GM18520 (cell line): ENCODE data around the gene FGD3.
"Not testable (repeated sequence)": the region's sequence is repeated elsewhere in the genome, so short reads cannot be mapped to it uniquely, and the experiment has no call there.

ENCODE experiments used
- ATAC-seq: cut with Tn5 transposase; IDR thresholded peaks from one replicate; pipeline ENCODE4 v1.9.1; 2021; ENCODE audit not compliant: unreplicated experiment

FGD3 gene

GRCh38 chr9:92947268-92948037 is at the start of gene FGD3:
Gene FGD3 (plus strand): TSS chr9:92947523. CDS start chr9:92976257, 28,734 bp downstream.
- no peak for ATAC-seq

GRCh38 chr9:92905137-92905536 is 42.2 kb upstream of the FGD3 start:
- not testable (repeated sequence) for ATAC-seq

- ATAC-seq: no peak
These were observed 35.5 kb upstream of the FGD3 start for GRCh38 chr9:92911511-92912475.

- no peak for ATAC-seq
These were observed 30.0 kb upstream of the FGD3 start for GRCh38 chr9:92917176-92917800.

GRCh38 chr9:92920437-92920836 is 26.9 kb upstream of the FGD3 start:
- no peak for ATAC-seq

- no peak for ATAC-seq
These were observed 15.7 kb upstream of the FGD3 start for GRCh38 chr9:92931606-92932005.

- no peak for ATAC-seq
These were observed 13.0 kb upstream of the FGD3 start for GRCh38 chr9:92934321-92934720.

GRCh38 chr9:92938025-92938424 is 9.3 kb upstream of the FGD3 start:
- ATAC-seq: no peak

- ATAC-seq: no peak
These were observed 5.5 kb upstream of the FGD3 start for GRCh38 chr9:92941861-92942260.

- no peak for ATAC-seq
These were observed 4.4 kb upstream of the FGD3 start for GRCh38 chr9:92942688-92943616.

- ATAC-seq: no peak
These were observed 2.4 kb upstream of the FGD3 start for GRCh38 chr9:92944921-92945320.

- no peak for ATAC-seq
These were observed 1.5 kb upstream of the FGD3 start for GRCh38 chr9:92945796-92946195.

- ATAC-seq: no peak
These were observed 763 bp downstream of the FGD3 start for GRCh38 chr9:92948038-92948534.

- no peak for ATAC-seq
These were observed 1.3 kb downstream of the FGD3 start for GRCh38 chr9:92948632-92949031.

- no peak for ATAC-seq
These were observed 2.1 kb downstream of the FGD3 start for GRCh38 chr9:92949266-92949982.

- ATAC-seq: no peak
These were observed 3.1 kb downstream of the FGD3 start for GRCh38 chr9:92950359-92950955.

- ATAC-seq: no peak
These were observed 5.7 kb downstream of the FGD3 start for GRCh38 chr9:92952906-92953610.

GRCh38 chr9:92954049-92954861 is 6.9 kb downstream of the FGD3 start:
- ATAC-seq: no peak
